Mesodermal cell (in vitro differentiated cells): Measurements from ENCODE around the gene OR52B6.

Source experiments
- H3K27ac ChIP-seq: 2 replicates; pipeline ENCODE4 v1.7.0; 2013; ENCODE audit warnings: mild to moderate bottlenecking, low read depth, low read length, moderate library complexity; ENCODE audit not compliant: severe bottlenecking
- H3K36me3 ChIP-seq: 2 replicates; pipeline ENCODE4 v1.7.1; 2013; ENCODE audit warnings: mild to moderate bottlenecking, low read length, moderate library complexity; ENCODE audit not compliant: control insufficient read depth, insufficient read depth
- H3K4me1 ChIP-seq: one replicate; pipeline ENCODE4 v1.7.1; 2013; ENCODE audit warnings: mild to moderate bottlenecking, low read length; ENCODE audit not compliant: insufficient read depth, control insufficient read depth, poor library complexity, severe bottlenecking
- H3K4me3 ChIP-seq: 2 replicates; pipeline ENCODE4 v1.7.0; 2013; ENCODE audit warnings: low read length, control low read depth, mild to moderate bottlenecking; ENCODE audit not compliant: insufficient read depth, poor library complexity, severe bottlenecking; ENCODE audit errors: extremely low read depth
- H3K9me3 ChIP-seq: 2 replicates; pipeline ENCODE4 v1.7.1; 2013; ENCODE audit warnings: mild to moderate bottlenecking, low read length, moderate library complexity; ENCODE audit not compliant: control insufficient read depth
- WGBS, 2 experiments: methylation state at CpG; one replicate each; pipeline ENCODE4 v1.1.5; 2013; ENCODE audit warnings: missing lambda C conversion rate in 2 of 2; ENCODE audit not compliant: insufficient coverage in 2 of 2; 5-methylcytosine and 5-hydroxymethylcytosine counted together

OR52B6 gene

GRCh38 chr11:5620651-5621521 lies 40.2 kb downstream of the OR52B6 start:
- Histone ChIP-seq H3K4me3 (no peak overlapping the region), H3K9me3 (no peaks in the 10 kb centered on the region), H3K36me3 (no peaks in the 10 kb centered on the region), H3K4me1 (peaks cover 13% of the 10 kb centered on the region), H3K27ac (peak overlapping the region; percentile 89)
- 33 to 62% methylated on average over 1 to 2 of the region's 3 CpGs for WGBS, 2 experiments

- Histone ChIP-seq H3K4me3 (no peak overlapping the region), H3K4me1 (peaks cover 13% of the 10 kb centered on the region), H3K36me3 (no peaks in the 10 kb centered on the region), H3K9me3 (no peaks in the 10 kb centered on the region), H3K27ac (peak overlapping the region; percentile 89)
These were observed 40.9 kb downstream of the OR52B6 start for GRCh38 chr11:5621580-5621979.

GRCh38 chr11:5622802-5623201 lies 42.1 kb downstream of the OR52B6 start:
- Histone ChIP-seq H3K9me3 (no peaks in the 10 kb centered on the region), H3K36me3 (no peaks in the 10 kb centered on the region), H3K4me3 (no peak overlapping the region), H3K4me1 (peaks cover 13% of the 10 kb centered on the region), H3K27ac (no peak overlapping the region)
- 60 to 92% methylated on average over 1 to 3 of the region's 3 CpGs for WGBS, 2 experiments

GRCh38 chr11:5624489-5625279 lies 44.0 kb downstream of the OR52B6 start, which contains the start of gene TRIM34:
Gene TRIM34, plus strand, starts transcription at chr11:5625001. Its CDS starts 7,331 bp downstream, at chr11:5632332.
- peaks cover 13% of the 10 kb centered on the region for H3K4me1 ChIP-seq
- H3K36me3 ChIP-seq, result no peaks in the 10 kb centered on the region
- no peak within 1 kb of the TSS for H3K27ac ChIP-seq
- peak within 1 kb of the TSS; percentile 19 for H3K4me3 ChIP-seq
- H3K9me3 ChIP-seq, result no peaks in the 10 kb centered on the region
- 75% methylated on average over 5 of the region's 7 CpGs for WGBS, 2 experiments

- H3K9me3 ChIP-seq, result no peaks in the 10 kb centered on the region
- 64 to 75% methylated on average over 3 to 4 of the region's 4 CpGs for WGBS, 2 experiments
- no peaks in the 10 kb centered on the region for H3K36me3 ChIP-seq
- no peak overlapping the region for H3K27ac ChIP-seq
- peaks cover 12% of the 10 kb centered on the region for H3K4me1 ChIP-seq
- H3K4me3 ChIP-seq, result no peak overlapping the region
These were observed 44.6 kb downstream of the OR52B6 start for GRCh38 chr11:5625281-5625680.

GRCh38 chr11:5626196-5626595 lies 45.5 kb downstream of the OR52B6 start:
- 89 to 100% methylated on average over 2 of the region's 5 CpGs for WGBS, 2 experiments
- H3K9me3 ChIP-seq, result no peaks in the 10 kb centered on the region
- H3K36me3 ChIP-seq, result no peaks in the 10 kb centered on the region
- H3K4me1 ChIP-seq, result peaks cover 2% of the 10 kb centered on the region
- H3K4me3 ChIP-seq, result no peak overlapping the region
- H3K27ac ChIP-seq, result no peak overlapping the region

GRCh38 chr11:5631417-5631816 lies 50.7 kb downstream of the OR52B6 start:
- H3K9me3 ChIP-seq, result no peaks in the 10 kb centered on the region
- no peak overlapping the region for H3K27ac ChIP-seq
- no peaks in the 10 kb centered on the region for H3K36me3 ChIP-seq
- H3K4me3 ChIP-seq, result no peak overlapping the region
- WGBS, 2 experiments, result 91 to 100% methylated on average over 2 of the region's 2 CpGs
- H3K4me1 ChIP-seq, result no peaks in the 10 kb centered on the region
